MCF 10A (cell line): ENCODE data around the gene MRPL4. TPM values are rescaled to one million over a fixed set of nuclear protein-coding genes. Genes with fewer than 3 reads are reported as not detected.
A peak's percentile ranks its signal among the peaks of the same experiment; 100 is the strongest.

Experiments used
- BruUV-seq: library from RNA; stranded (reverse); fragments of 400-500 nt; replicated peaks from 2 replicates; lab custom pipeline; 2021; lab: Mats Ljungman, UMichigan
- CTCF ChIA-PET: fragments of 300-600 bp; sonication (Branson Sonifier 250); formaldehyde crosslinking; extraction: SDS; loops from one replicate; lab custom pipeline; 2021; ENCODE audit warnings: antibody characterized with exemption, inconsistent platforms; lab: Yijun Ruan, JAX
- POLR2A ChIA-PET: fragments of 300-600, 350-650 bp; sonication (Branson Sonifier 250); formaldehyde crosslinking; extraction: SDS; loops from one replicate; lab custom pipeline; 2020; ENCODE audit warnings: antibody characterized with exemption, inconsistent platforms; lab: Yijun Ruan, JAX
- DNase-seq: peaks from one replicate; pipeline ENCODE4 v3.0.0-alpha.2; 2018; ENCODE audit not compliant: unreplicated experiment
- H3K27ac Mint-ChIP-seq: one replicate; pipeline ENCODE4 v1.8.0; 2022; ENCODE audit warnings: mild to moderate bottlenecking, low read depth, mixed read lengths; ENCODE audit not compliant: unreplicated experiment
- H3K27me3 Mint-ChIP-seq: one replicate; pipeline ENCODE4 v1.8.0; 2022; ENCODE audit warnings: mixed read lengths; ENCODE audit not compliant: insufficient read depth, unreplicated experiment
- H3K36me3 Mint-ChIP-seq: one replicate; pipeline ENCODE4 v1.8.0; 2022; ENCODE audit warnings: mild to moderate bottlenecking, moderate library complexity, mixed read lengths; ENCODE audit not compliant: insufficient read depth, unreplicated experiment
- H3K4me1 Mint-ChIP-seq: one replicate; pipeline ENCODE4 v1.8.0; 2022; ENCODE audit warnings: mixed read lengths; ENCODE audit not compliant: insufficient read depth, unreplicated experiment
- H3K4me3 Mint-ChIP-seq: one replicate; pipeline ENCODE4 v1.8.0; 2022; ENCODE audit warnings: mild to moderate bottlenecking, moderate library complexity, mixed read lengths; ENCODE audit not compliant: unreplicated experiment
- H3K9me3 Mint-ChIP-seq: one replicate; pipeline ENCODE4 v1.8.0; 2022; ENCODE audit warnings: mixed read lengths; ENCODE audit not compliant: unreplicated experiment
- intact Hi-C: fragments of 100-400 bp; cut with micrococcal nuclease; formaldehyde crosslinking; loops from 2 replicates; pipeline ENCODE4 v1.14.1; 2022
- total RNA-seq: library from RNA; stranded (reverse); gene quantifications from 2 replicates; pipeline ENCODE4 v1.2.3, GENCODE V29; 2022
- TF ChIP-seq, protein P1 (sequence below): fragments of 200-600 bp; IDR thresholded peaks from one replicate; pipeline ENCODE4 v1.8.0; 2022; ENCODE audit warnings: antibody characterized with exemption, mild to moderate bottlenecking; ENCODE audit not compliant: unreplicated experiment

MRPL4 gene
- total RNA-seq, 1 experiment from 2014 or later, result 120 TPM

DNA sequence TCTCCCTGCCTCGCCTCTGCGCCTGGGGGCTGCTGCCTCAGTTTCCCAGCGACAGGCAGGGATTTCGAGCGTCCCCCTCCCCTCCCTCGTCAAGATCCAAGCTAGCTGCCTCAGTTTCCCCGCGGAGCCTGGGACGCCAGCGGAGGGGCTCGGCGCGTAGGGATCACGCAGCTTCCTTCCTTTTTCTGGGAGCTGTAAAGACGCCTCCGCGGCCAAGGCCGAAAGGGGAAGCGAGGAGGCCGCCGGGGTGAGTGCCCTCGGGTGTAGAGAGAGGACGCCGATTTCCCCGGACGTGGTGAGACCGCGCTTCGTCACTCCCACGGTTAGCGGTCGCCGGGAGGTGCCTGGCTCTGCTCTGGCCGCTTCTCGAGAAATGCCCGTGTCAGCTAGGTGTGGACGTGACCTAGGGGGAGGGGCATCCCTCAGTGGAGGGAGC lies 18.2 kb downstream of the MRPL4 start:
- ChIA-PET CTCF (interaction anchor here (0.5 to 6.3 kb wide), 16 partner anchors 9 to 350 kb away, joined by 3 to 103 read pairs (median 4); partner anchors contain the start of gene TYK2), POLR2A (interaction anchor here (1.1 to 3.5 kb wide), 8 partner anchors 10 to 136 kb away, joined by 4 to 33 read pairs (median 5); partner anchors contain the start of genes ICAM4, MRPL4 and RAVER1)
- Mint-ChIP-seq H3K27me3 (no peaks in the 10 kb centered on the region), H3K27ac (no peak overlapping the region), H3K9me3 (no peaks in the 10 kb centered on the region), H3K4me1 (no peaks in the 10 kb centered on the region), H3K4me3 (peak overlapping the region; percentile 68), H3K36me3 (peaks cover 9% of the 10 kb centered on the region)
- TF ChIP-seq, protein P1, sequence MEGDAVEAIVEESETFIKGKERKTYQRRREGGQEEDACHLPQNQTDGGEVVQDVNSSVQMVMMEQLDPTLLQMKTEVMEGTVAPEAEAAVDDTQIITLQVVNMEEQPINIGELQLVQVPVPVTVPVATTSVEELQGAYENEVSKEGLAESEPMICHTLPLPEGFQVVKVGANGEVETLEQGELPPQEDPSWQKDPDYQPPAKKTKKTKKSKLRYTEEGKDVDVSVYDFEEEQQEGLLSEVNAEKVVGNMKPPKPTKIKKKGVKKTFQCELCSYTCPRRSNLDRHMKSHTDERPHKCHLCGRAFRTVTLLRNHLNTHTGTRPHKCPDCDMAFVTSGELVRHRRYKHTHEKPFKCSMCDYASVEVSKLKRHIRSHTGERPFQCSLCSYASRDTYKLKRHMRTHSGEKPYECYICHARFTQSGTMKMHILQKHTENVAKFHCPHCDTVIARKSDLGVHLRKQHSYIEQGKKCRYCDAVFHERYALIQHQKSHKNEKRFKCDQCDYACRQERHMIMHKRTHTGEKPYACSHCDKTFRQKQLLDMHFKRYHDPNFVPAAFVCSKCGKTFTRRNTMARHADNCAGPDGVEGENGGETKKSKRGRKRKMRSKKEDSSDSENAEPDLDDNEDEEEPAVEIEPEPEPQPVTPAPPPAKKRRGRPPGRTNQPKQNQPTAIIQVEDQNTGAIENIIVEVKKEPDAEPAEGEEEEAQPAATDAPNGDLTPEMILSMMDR, result no peak
- intact Hi-C loops, result no loop called here
- no TSS peak for BruUV-seq
- DNase-seq, result peak; percentile 25

DNA sequence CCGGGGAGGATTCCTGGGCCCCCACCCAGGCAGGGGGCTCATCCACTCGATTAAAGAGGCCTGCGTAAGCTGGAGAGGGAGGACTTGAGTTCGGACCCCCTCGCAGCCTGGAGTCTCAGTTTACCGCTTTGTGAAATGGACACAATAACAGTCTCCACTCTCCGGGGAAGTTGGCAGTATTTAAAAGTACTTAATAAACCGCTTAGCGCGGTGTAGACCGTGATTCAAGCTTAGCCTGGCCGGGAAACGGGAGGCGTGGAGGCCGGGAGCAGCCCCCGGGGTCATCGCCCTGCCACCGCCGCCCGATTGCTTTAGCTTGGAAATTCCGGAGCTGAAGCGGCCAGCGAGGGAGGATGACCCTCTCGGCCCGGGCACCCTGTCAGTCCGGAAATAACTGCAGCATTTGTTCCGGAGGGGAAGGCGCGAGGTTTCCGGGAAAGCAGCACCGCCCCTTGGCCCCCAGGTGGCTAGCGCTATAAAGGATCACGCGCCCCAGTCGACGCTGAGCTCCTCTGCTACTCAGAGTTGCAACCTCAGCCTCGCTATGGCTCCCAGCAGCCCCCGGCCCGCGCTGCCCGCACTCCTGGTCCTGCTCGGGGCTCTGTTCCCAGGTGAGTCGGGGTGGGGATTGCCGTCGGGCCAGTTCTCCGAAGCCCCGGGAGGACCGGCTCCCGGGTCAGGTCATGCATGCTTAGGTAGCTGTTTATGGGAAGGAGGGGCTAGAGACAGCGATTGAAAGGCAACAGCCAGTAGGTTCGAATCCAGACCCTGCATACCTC lies 18.8 kb downstream of the MRPL4 start, which contains the start of gene ICAM1:
ICAM1 (plus strand) TSS at position 505 of the 779 bp plus-strand sequence; CDS start at position 545, 40 bp downstream.
- H3K4me1 Mint-ChIP-seq, result no peaks in the 10 kb centered on the region
- no TSS peak for BruUV-seq
- no peaks in the 10 kb centered on the region for H3K27me3 Mint-ChIP-seq
- H3K4me3 Mint-ChIP-seq, result peak within 1 kb of the TSS; percentile 68
- DNase-seq, result peak; percentile 90
- POLR2A ChIA-PET, result interaction anchor here (0.7 to 3.5 kb wide), 10 partner anchors 11 to 135 kb away, joined by 3 to 33 read pairs (median 5); partner anchors contain the start of genes CDC37, ICAM4, MRPL4 and RAVER1
- intact Hi-C loops, result no loop called here
- CTCF ChIA-PET, result interaction anchor here (0.5 to 6.3 kb wide), 24 partner anchors 9 to 350 kb away, joined by 3 to 103 read pairs (median 4); partner anchors contain the start of genes FDX2, MRPL4 and TYK2
- TF ChIP-seq, protein P1, result no peak
- H3K27ac Mint-ChIP-seq, result no peak within 1 kb of the TSS
- H3K36me3 Mint-ChIP-seq, result peaks cover 11% of the 10 kb centered on the region
- H3K9me3 Mint-ChIP-seq, result no peaks in the 10 kb centered on the region

DNA sequence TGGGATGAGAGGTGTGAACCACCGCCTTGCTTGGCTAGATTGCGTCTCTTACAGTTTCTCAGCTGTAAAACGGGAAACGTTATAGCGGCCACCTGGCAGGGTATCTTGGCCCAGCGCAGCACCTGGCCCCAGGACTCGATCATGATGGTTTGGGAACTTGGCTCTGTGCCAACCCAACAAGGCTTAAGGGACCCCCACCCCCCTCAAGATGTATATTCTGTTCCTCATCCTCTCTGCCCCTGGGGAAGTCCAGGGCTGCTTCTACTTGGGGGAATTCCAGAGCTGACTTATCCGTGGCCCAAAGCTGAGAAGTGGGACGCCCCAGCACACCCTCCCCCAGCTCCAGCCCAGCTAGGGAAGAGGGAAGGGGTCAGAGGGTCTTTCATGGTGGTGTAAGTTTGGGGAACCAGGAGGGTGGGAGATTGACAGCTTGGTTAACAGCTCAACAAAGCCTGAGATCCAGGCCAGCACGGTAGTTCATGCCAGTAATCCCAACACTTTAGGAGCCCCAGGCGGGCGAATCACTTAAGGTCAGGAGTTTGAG lies 19.6 kb downstream of the MRPL4 start:
- peak; percentile 52 for DNase-seq
- ChIA-PET CTCF (interaction anchor here (0.6 to 6.3 kb wide), 16 partner anchors 8 to 174 kb away, joined by 3 to 103 read pairs (median 4); partner anchors contain the start of genes FDX2 and MRPL4), POLR2A (interaction anchor here (0.7 to 3.5 kb wide), 7 partner anchors 12 to 119 kb away, joined by 3 to 33 read pairs (median 5); partner anchors contain the start of genes ICAM4 and TYK2)
- TF ChIP-seq, protein P1, result no peak
- Mint-ChIP-seq H3K27me3 (no peaks in the 10 kb centered on the region), H3K4me3 (peak overlapping the region; percentile 68), H3K36me3 (peaks cover 11% of the 10 kb centered on the region), H3K9me3 (no peaks in the 10 kb centered on the region), H3K27ac (no peak overlapping the region), H3K4me1 (no peaks in the 10 kb centered on the region)
- intact Hi-C loops, result no loop called here
- TSS peak; percentile 84 for BruUV-seq
